KMS-11 (cell line): ENCODE measurements around the gene NDUFA7.

ENCODE experiments used
- H2AFZ ChIP-seq: fragments of 200-600 bp; sonication (generic); 2 replicates; pipeline ENCODE4 v1.6.1; 2016; ENCODE audit warnings: antibody characterized with exemption, mixed run types, low read depth
- H3K27ac ChIP-seq: fragments of 200-600 bp; sonication (generic); 2 replicates; pipeline ENCODE4 v1.6.1; 2016; ENCODE audit warnings: mild to moderate bottlenecking, mixed run types
- H3K27me3 ChIP-seq: fragments of 200-600 bp; sonication (generic); 2 replicates; pipeline ENCODE4 v1.6.1; 2017; ENCODE audit warnings: mild to moderate bottlenecking, low read depth, mixed run types, moderate library complexity; ENCODE audit not compliant: insufficient read depth
- H3K36me3 ChIP-seq: fragments of 200-600 bp; sonication (generic); 2 replicates; pipeline ENCODE4 v1.6.1; 2017; ENCODE audit warnings: mild to moderate bottlenecking, mixed run types; ENCODE audit not compliant: insufficient read depth
- H3K4me1 ChIP-seq: fragments of 200-600 bp; sonication (generic); 2 replicates; pipeline ENCODE4 v1.6.1; 2016; ENCODE audit warnings: mild to moderate bottlenecking, low read depth, mixed run types; ENCODE audit not compliant: poor library complexity, severe bottlenecking
- H3K4me2 ChIP-seq: fragments of 200-600 bp; sonication (generic); 2 replicates; pipeline ENCODE4 v1.7.0; 2016; ENCODE audit warnings: mild to moderate bottlenecking, mixed run types
- H3K4me3 ChIP-seq: fragments of 200-600 bp; sonication (generic); IDR thresholded peaks from 2 replicates; pipeline ENCODE4 v1.6.1; 2017; ENCODE audit warnings: low read depth, low read length, mixed read lengths; ENCODE audit not compliant: insufficient read depth
- H3K79me2 ChIP-seq: fragments of 200-600 bp; sonication (generic); 2 replicates; pipeline ENCODE4 v1.6.1; 2016; ENCODE audit warnings: low read depth, mixed run types; ENCODE audit not compliant: insufficient read depth
- H3K9ac ChIP-seq: fragments of 200-600 bp; sonication (generic); 2 replicates; pipeline ENCODE4 v1.6.1; 2016; ENCODE audit warnings: mild to moderate bottlenecking, mixed run types
- H4K20me1 ChIP-seq: fragments of 200-600 bp; sonication (generic); 2 replicates; pipeline ENCODE4 v1.6.1; 2016; ENCODE audit warnings: mild to moderate bottlenecking, mixed run types; ENCODE audit not compliant: insufficient read depth
- TF ChIP-seq, protein P1 (sequence below): fragments of 200-600 bp; sonication (generic); conservative IDR thresholded peaks from 2 replicates; pipeline ENCODE4 v1.6.1; 2017; ENCODE audit warnings: low read depth, mild to moderate bottlenecking, antibody characterized with exemption, low read length, moderate library complexity, mixed read lengths

The NDUFA7 gene

DNA sequence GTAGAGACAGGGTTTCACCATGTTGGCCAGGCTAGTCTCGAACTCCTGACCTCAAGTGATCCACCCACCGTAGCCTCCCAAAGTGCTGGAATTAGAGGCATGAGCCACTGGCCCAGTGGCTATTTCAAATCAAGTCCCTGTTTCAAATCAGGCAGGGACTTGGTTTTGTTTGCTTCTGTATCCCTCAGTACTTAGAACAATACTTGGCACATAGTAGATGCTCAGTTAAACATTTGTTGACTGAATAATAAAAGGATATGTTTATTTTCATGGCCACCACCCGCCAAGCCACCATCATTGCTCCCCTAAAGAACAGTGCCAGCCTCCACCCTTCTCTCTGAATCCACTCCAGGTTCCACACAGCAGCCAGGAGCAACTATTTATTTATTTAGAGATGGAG, 4.3 kb upstream of the NDUFA7 start:
- TF ChIP-seq, protein P1, sequence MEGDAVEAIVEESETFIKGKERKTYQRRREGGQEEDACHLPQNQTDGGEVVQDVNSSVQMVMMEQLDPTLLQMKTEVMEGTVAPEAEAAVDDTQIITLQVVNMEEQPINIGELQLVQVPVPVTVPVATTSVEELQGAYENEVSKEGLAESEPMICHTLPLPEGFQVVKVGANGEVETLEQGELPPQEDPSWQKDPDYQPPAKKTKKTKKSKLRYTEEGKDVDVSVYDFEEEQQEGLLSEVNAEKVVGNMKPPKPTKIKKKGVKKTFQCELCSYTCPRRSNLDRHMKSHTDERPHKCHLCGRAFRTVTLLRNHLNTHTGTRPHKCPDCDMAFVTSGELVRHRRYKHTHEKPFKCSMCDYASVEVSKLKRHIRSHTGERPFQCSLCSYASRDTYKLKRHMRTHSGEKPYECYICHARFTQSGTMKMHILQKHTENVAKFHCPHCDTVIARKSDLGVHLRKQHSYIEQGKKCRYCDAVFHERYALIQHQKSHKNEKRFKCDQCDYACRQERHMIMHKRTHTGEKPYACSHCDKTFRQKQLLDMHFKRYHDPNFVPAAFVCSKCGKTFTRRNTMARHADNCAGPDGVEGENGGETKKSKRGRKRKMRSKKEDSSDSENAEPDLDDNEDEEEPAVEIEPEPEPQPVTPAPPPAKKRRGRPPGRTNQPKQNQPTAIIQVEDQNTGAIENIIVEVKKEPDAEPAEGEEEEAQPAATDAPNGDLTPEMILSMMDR: no peak
- peaks cover 20% of the 10 kb centered on the region for H3K4me1 ChIP-seq

DNA sequence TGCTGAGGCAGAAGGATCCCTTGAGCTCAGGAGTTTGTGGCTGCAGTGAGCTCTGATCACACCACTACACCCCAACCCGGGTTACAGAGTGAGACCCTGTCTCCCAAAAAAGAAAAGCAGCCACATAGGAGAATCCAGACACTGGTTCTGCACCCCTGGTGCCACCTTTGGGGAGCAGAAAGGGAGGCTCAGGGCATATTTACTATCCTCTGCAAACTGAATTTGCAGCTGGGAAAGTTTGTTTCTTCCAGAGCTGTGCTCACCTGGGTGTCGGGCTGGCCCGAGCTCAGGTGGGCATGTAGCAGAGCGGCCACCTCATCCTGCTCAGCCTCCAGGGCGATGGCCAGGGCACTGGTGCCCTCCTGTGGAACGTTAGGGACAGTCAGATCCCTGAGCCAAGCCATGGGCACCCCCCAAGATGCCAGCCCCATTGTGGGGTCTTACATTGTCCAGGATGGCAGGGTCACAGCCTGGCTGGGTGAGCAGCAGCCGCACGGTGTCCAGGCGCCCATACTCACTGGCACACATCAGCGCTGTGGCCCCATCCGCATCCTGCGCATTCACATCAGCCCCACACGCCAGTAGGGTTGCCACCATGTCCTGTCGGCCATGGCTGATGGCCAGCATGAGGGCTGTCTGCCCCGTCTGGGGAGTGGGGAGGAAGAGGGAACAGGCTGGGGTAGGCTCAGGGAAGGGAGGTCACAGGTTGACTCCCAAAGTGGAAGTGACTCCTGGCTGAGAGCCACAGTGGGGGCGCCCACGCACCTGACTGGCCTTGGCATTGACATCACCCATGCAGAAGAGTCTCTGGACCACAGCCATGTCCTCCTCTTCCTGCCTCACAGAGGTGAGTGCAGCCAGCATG, 3.2 kb upstream of the NDUFA7 start:
- no peak overlapping the region for H3K27ac ChIP-seq
- H3K27me3 ChIP-seq: no peaks in the 10 kb centered on the region
- H3K4me1 ChIP-seq: peaks cover 27% of the 10 kb centered on the region
- no peaks in the 10 kb centered on the region for H4K20me1 ChIP-seq
- peaks cover 6% of the 10 kb centered on the region; the same call in 1 of the 2 replicates for H3K36me3 ChIP-seq
- H3K4me2 ChIP-seq: no peak overlapping the region
- TF ChIP-seq, protein P1: no peak
- H2AFZ ChIP-seq: no peak overlapping the region
- H3K79me2 ChIP-seq: peaks cover 32% of the 10 kb centered on the region
- no peak overlapping the region for H3K4me3 ChIP-seq
- H3K9ac ChIP-seq: no peak overlapping the region

More for the DNA sequence above, 4.3 kb upstream of the NDUFA7 start:
- peaks cover 6% of the 10 kb centered on the region; the same call in 1 of the 2 replicates for H3K36me3 ChIP-seq
- H3K4me2 ChIP-seq: no peak overlapping the region
- H3K79me2 ChIP-seq: peaks cover 22% of the 10 kb centered on the region
- no peak overlapping the region for H2AFZ ChIP-seq
- H3K27me3 ChIP-seq: no peaks in the 10 kb centered on the region
- no peak overlapping the region for H3K4me3 ChIP-seq
- H4K20me1 ChIP-seq: no peaks in the 10 kb centered on the region
- no peak overlapping the region for H3K27ac ChIP-seq
- H3K9ac ChIP-seq: no peak overlapping the region

DNA sequence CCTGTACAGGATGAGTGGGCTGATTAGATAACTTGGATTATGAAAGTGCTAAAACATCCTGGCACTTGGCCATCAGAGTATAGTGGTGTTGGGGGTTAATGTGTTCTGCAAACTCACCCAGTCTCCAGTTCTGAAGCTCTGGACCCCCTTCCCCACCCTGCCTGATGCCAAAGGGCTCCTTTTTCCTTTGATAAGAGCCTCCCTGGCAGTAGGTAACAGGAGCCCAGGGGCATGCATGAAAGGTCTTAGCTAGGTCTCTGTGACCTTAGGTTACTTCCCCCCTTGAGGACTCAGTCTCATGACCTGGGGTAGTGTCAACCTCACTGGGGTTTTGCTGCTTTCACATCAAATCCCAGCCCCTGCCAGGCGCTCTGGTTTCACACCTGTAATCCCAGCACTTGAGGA, 2.6 kb upstream of the NDUFA7 start:
- Histone ChIP-seq H3K27ac (no peak overlapping the region), H3K36me3 (peaks cover 6% of the 10 kb centered on the region; the same call in 1 of the 2 replicates), H3K79me2 (peaks cover 38% of the 10 kb centered on the region), H2AFZ (no peak overlapping the region), H3K4me2 (no peak overlapping the region; the same call in 1 of the 2 replicates), H3K27me3 (no peaks in the 10 kb centered on the region), H3K4me1 (peaks cover 27% of the 10 kb centered on the region), H3K4me3 (no peak overlapping the region), H3K9ac (no peak overlapping the region), H4K20me1 (no peaks in the 10 kb centered on the region)
- TF ChIP-seq, protein P1: no peak

DNA sequence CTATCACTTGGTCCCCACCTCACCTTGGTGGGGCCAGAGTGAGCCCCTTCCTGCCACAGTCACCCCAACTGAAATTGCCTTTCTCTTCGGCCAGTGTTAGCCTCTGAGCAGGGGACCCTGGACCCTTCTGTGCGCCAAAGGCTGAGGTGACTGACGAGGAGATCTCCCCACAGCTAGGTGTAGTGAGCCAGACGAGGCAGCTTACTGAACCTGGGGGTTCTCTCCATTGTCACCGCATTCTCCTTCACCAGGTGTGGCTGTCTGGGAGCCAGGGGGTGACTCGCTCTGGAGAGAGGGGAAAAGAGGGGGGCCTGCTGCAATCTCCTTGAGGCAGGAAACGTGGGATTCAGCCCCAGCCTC, 1.4 kb upstream of the NDUFA7 start:
- H4K20me1 ChIP-seq: no peaks in the 10 kb centered on the region

More for the DNA sequence above, 1.4 kb upstream of the NDUFA7 start:
- no peaks in the 10 kb centered on the region for H3K27me3 ChIP-seq
- TF ChIP-seq, protein P1: no peak
- no peak overlapping the region for H2AFZ ChIP-seq
- H3K79me2 ChIP-seq: peaks cover 40% of the 10 kb centered on the region
- peaks cover 27% of the 10 kb centered on the region for H3K4me1 ChIP-seq
- H3K27ac ChIP-seq: no peak overlapping the region
- H3K9ac ChIP-seq: 0 out of 2 replicates have a peak overlapping the region, but pooled peaks have one; percentile 90
- peak overlapping the region; percentile 96 for H3K4me2 ChIP-seq
- H3K36me3 ChIP-seq: peaks cover 6% of the 10 kb centered on the region; the same call in 1 of the 2 replicates
- H3K4me3 ChIP-seq: no peak overlapping the region
